Coronary artery (tissue), 2 donors: ENCODE data around the gene COL18A1.

Source experiments
- DNase-seq: peaks from one replicate; pipeline ENCODE4 v3.0.0-alpha.2; 2017; ENCODE audit warnings: low spot score
- H3K27ac ChIP-seq, 2 donors: fragments of 200-600 bp; sonication (generic); one replicate each; pipeline ENCODE4 v1.5.1; 2016 to 2019
- H3K4me3 ChIP-seq: fragments of 200-600 bp; sonication (generic); 2 replicates; pipeline ENCODE4 v1.5.1; 2016; ENCODE audit warnings: mild to moderate bottlenecking, moderate library complexity
- CTCF ChIP-seq: fragments of 200-600 bp; sonication (generic); IDR thresholded peaks from one replicate; pipeline ENCODE4 v1.5.1; 2019; ENCODE audit warnings: antibody characterized with exemption

COL18A1 gene

GRCh38 chr21:45404730-45405270, at the start of gene COL18A1:
COL18A1 (plus strand) TSS chr21:45405165; CDS start chr21:45405231, 66 bp downstream.
- no peak for TF ChIP-seq CTCF
- DNase-seq = no peak
- Histone ChIP-seq H3K27ac (peak within 1 kb of the TSS; percentile 88 to 98), H3K4me3 (peak within 1 kb of the TSS; percentile 96)

GRCh38 chr21:45355573-45355972, 49.4 kb upstream of the COL18A1 start:
- H3K4me3 ChIP-seq = no peak overlapping the region
- no peak for TF ChIP-seq CTCF
- no peak for DNase-seq
- H3K27ac ChIP-seq = no peak overlapping the region

- no peak for TF ChIP-seq CTCF
- Histone ChIP-seq H3K27ac (peak overlapping the region in 1 of 2 donors; percentile 75), H3K4me3 (no peak overlapping the region)
- no peak for DNase-seq
Observed at GRCh38 chr21:45356251-45356650, 48.7 kb upstream of the COL18A1 start.

GRCh38 chr21:45356653-45357435, 48.1 kb upstream of the COL18A1 start:
- DNase-seq = no peak
- Histone ChIP-seq H3K4me3 (no peak overlapping the region), H3K27ac (peak overlapping the region; percentile 4 to 75)
- TF ChIP-seq CTCF = no peak

- TF ChIP-seq CTCF = no peak
- no peak for DNase-seq
- peak overlapping the region; percentile 1 for H3K4me3 ChIP-seq
- peak overlapping the region; percentile 4 to 75 for H3K27ac ChIP-seq
Observed at GRCh38 chr21:45357436-45358260, 47.3 kb upstream of the COL18A1 start.

GRCh38 chr21:45358261-45358670, 46.7 kb upstream of the COL18A1 start:
- peak overlapping the region in 1 of 2 donors; percentile 75 for H3K27ac ChIP-seq
- no peak overlapping the region for H3K4me3 ChIP-seq
- no peak for DNase-seq
- TF ChIP-seq CTCF = no peak
